HCT116 (cell line): Measurements from ENCODE around the gene LMX1A. TPM values are rescaled to one million over a fixed set of nuclear protein-coding genes. Genes with fewer than 3 reads are reported as not detected.

Experiments
- ATAC-seq: fragments of 200-7000 bp; cut with Tn5 transposase; 2 replicates; pipeline ENCODE4 v1.9.1; 2020; ENCODE audit warnings: mild to moderate bottlenecking, moderate library complexity
- BruUV-seq: library from RNA; stranded (reverse); fragments of 400-500 nt; replicated peaks from 2 replicates; lab custom pipeline; 2021; lab: Mats Ljungman, UMichigan
- CTCF ChIA-PET: fragments of 300-600 bp; sonication (Branson Sonifier 250); formaldehyde crosslinking; loops from one replicate; lab custom pipeline; 2021; ENCODE audit warnings: antibody characterized with exemption; lab: Charles Lee
- POLR2A ChIA-PET: fragments of 300-600, 350-600 bp; sonication (Branson Sonifier 250); formaldehyde crosslinking; loops from one replicate; lab custom pipeline; 2021; ENCODE audit warnings: antibody characterized with exemption; lab: Charles Lee
- RAD21 ChIA-PET, 2 experiments: fragments of 300-600 bp; sonication (Branson Sonifier 250); formaldehyde crosslinking; loops; one replicate each; lab custom pipeline; 2023; ENCODE audit warnings: low total read pairs in 2 of 2; ENCODE audit not compliant: uncharacterized antibody in 2 of 2, unreplicated experiment in 2 of 2, low non-redundant PET in 1 of 2; lab: Charles Lee
- DNase-seq: peaks from one replicate; pipeline ENCODE4 v3.0.0-alpha.2; 2010; ENCODE audit warnings: low read depth, low spot score
- H2AFZ ChIP-seq: fragments of 200-600 bp; shearing (Covaris generic), sonication (generic); 2 replicates; pipeline ENCODE4 v1.6.1; 2017; ENCODE audit warnings: low read depth, mixed run types, mixed read lengths, antibody characterized with exemption, low read length; ENCODE audit not compliant: poor library complexity, severe bottlenecking
- H3K27ac ChIP-seq: 2 replicates; pipeline ENCODE4 v1.5.1; 2012; ENCODE audit warnings: low read depth, low read length
- H3K27me3 ChIP-seq: fragments of 200-600 bp; sonication (generic); 2 replicates; pipeline ENCODE4 v1.6.1; 2016; ENCODE audit warnings: mixed run types, low read length, mixed read lengths; ENCODE audit not compliant: insufficient read depth
- H3K36me3 ChIP-seq, 2 experiments: fragments of 200-500 bp in 1 of 2; fragments of 200-600 bp in 1 of 2; sonication (Bioruptor generic) in 1 of 2; sonication (generic) in 1 of 2; 2 replicates each; pipeline versions ENCODE4 v1.5.1 to v1.6.1; 2014 to 2016; ENCODE audit warnings: low read length in 2 of 2, inconsistent platforms in 1 of 2, mixed read lengths in 1 of 2, mixed run types in 1 of 2; ENCODE audit not compliant: insufficient read depth in 2 of 2, control insufficient read depth in 1 of 2
- H3K4me1 ChIP-seq, 2 experiments: fragments of 200-600 bp in 1 of 2; sonication (generic) in 1 of 2; 2 replicates each; pipeline versions ENCODE4 v1.5.1 to v1.6.1; 2012 to 2017; ENCODE audit warnings: low read length in 2 of 2, inconsistent platforms in 1 of 2, mild to moderate bottlenecking in 1 of 2, mixed read lengths in 1 of 2, mixed run types in 1 of 2, moderate library complexity in 1 of 2; ENCODE audit not compliant: insufficient read depth in 2 of 2, control insufficient read depth in 1 of 2
- H3K4me2 ChIP-seq: fragments of 200-600 bp; sonication (generic); 2 replicates; pipeline ENCODE4 v1.6.1; 2017; ENCODE audit warnings: mixed run types, low read length, mixed read lengths
- H3K4me3 ChIP-seq, 2 experiments: fragments of 200-600 bp in 1 of 2; sonication (generic) in 1 of 2; replicated peaks in 1 of 2; 2 replicates each; pipeline ENCODE4 v1.5.1; 2011 to 2016; ENCODE audit warnings: low read length in 2 of 2, control low read depth in 1 of 2, low read depth in 1 of 2, mild to moderate bottlenecking in 1 of 2, mixed read lengths in 1 of 2, mixed run types in 1 of 2
- H3K79me2 ChIP-seq: fragments of 200-600 bp; sonication (generic); 2 replicates; pipeline ENCODE4 v1.6.1; 2017; ENCODE audit warnings: mild to moderate bottlenecking, mixed run types, low read length, moderate library complexity, mixed read lengths; ENCODE audit not compliant: insufficient read depth
- H3K9ac ChIP-seq: fragments of 200-600 bp; sonication (generic); 2 replicates; pipeline ENCODE4 v1.6.1; 2016; ENCODE audit warnings: low read length, mixed read lengths
- H3K9me2 ChIP-seq: fragments of 200-600 bp; sonication (generic), shearing (Covaris generic); 2 replicates; pipeline ENCODE4 v1.6.1; 2017; ENCODE audit warnings: mixed run types, mild to moderate bottlenecking, moderate library complexity; ENCODE audit not compliant: insufficient read depth
- H3K9me3 ChIP-seq, 2 experiments: fragments of 200-500 bp in 1 of 2; fragments of 200-600 bp in 1 of 2; sonication (Bioruptor generic) in 1 of 2; sonication (generic) in 1 of 2; 2 replicates each; pipeline ENCODE4 v1.6.1; 2014 to 2017; ENCODE audit warnings: low read length in 2 of 2, mixed read lengths in 2 of 2, inconsistent platforms in 1 of 2, low read depth in 1 of 2, mild to moderate bottlenecking in 1 of 2, mixed run types in 1 of 2, moderate library complexity in 1 of 2; ENCODE audit not compliant: control insufficient read depth in 1 of 2, insufficient read depth in 1 of 2
- H4K20me1 ChIP-seq: fragments of 200-600 bp; sonication (generic), shearing (Covaris generic); 2 replicates; pipeline ENCODE4 v1.6.1; 2017; ENCODE audit warnings: mixed run types, mild to moderate bottlenecking, moderate library complexity; ENCODE audit not compliant: insufficient read depth
- CEBPB ChIP-seq: IDR thresholded peaks from 2 replicates; pipeline ENCODE4 v1.6.1; 2012; ENCODE audit warnings: low read depth
- CTCF ChIP-seq, 3 experiments: fragments of 200-600 bp in 1 of 3; sonication (generic) in 1 of 3; IDR thresholded peaks in 2 of 3; conservative IDR thresholded peaks in 1 of 3; 2 replicates each; pipeline ENCODE4 v1.5.1; 2012 to 2017; ENCODE audit warnings: low read depth in 2 of 3, low read length in 2 of 3, antibody characterized with exemption in 1 of 3, borderline replicate concordance in 1 of 3, control low read depth in 1 of 3, mild to moderate bottlenecking in 1 of 3, mixed read lengths in 1 of 3, mixed run types in 1 of 3, moderate library complexity in 1 of 3; ENCODE audit not compliant: insufficient read depth in 1 of 3
- EGR1 ChIP-seq: IDR thresholded peaks from 2 replicates; pipeline ENCODE4 v1.6.1; 2012; ENCODE audit warnings: low read depth
- EZH2phosphoT487 ChIP-seq: fragments of 200-600 bp; IDR thresholded peaks from 2 replicates; pipeline ENCODE4 v1.6.1; 2018; ENCODE audit warnings: antibody characterized with exemption, borderline replicate concordance
- FOSL1 ChIP-seq: IDR thresholded peaks from 2 replicates; pipeline ENCODE4 v1.6.1; 2012; ENCODE audit warnings: low read depth
- JUND ChIP-seq: IDR thresholded peaks from 2 replicates; pipeline ENCODE4 v1.6.1; 2012
- POLR2A ChIP-seq: IDR thresholded peaks from 2 replicates; pipeline ENCODE4 v1.7.0; 2011; ENCODE audit warnings: borderline replicate concordance; ENCODE audit not compliant: insufficient read depth, insufficient read length; ENCODE audit errors: extremely low read depth
- RAD21 ChIP-seq: IDR thresholded peaks from 2 replicates; pipeline ENCODE4 v1.6.1; 2012; ENCODE audit warnings: low read depth, mild to moderate bottlenecking
- REST ChIP-seq: IDR thresholded peaks from 2 replicates; pipeline ENCODE4 v1.6.1; 2012; ENCODE audit warnings: low read depth
- SIN3A ChIP-seq: IDR thresholded peaks from 2 replicates; pipeline ENCODE4 v1.6.1; 2012; ENCODE audit warnings: low read depth
- SRF ChIP-seq: IDR thresholded peaks from 2 replicates; pipeline ENCODE4 v1.6.1; 2012; ENCODE audit warnings: low read depth
- ZFX ChIP-seq: fragments of 450-650 bp; IDR thresholded peaks from 2 replicates; pipeline ENCODE4 v1.6.1; 2017
- ZNF274 ChIP-seq: fragments of 200-500 bp; sonication (Bioruptor generic); IDR thresholded peaks from 2 replicates; pipeline ENCODE4 v1.6.1; 2014; ENCODE audit warnings: mild to moderate bottlenecking, low read depth, low read length, inconsistent platforms
- intact Hi-C: fragments of 100-400 bp; cut with micrococcal nuclease; formaldehyde crosslinking; loops from 2 replicates; pipeline ENCODE4 v1.10.0; 2022
- total RNA-seq: library from RNA; stranded (reverse); gene quantifications from one replicate; pipeline ENCODE4 v1.2.1, GENCODE V29; 2021; ENCODE audit not compliant: unreplicated experiment

LMX1A gene
- total RNA-seq, 1 experiment from 2014 or later, result not detected

- no peak overlapping the region for H2AFZ ChIP-seq
- ChIA-PET CTCF (no interaction called here), RAD21 (no interaction called here), POLR2A (no interaction called here)
- peaks cover 31% of the 10 kb centered on the region; the same call in 1 of the 2 replicates for H3K27me3 ChIP-seq
- intact Hi-C loops, result no loop called here
- H3K9me3 ChIP-seq, result no peaks in the 10 kb centered on the region
- no peaks in the 10 kb centered on the region for H3K79me2 ChIP-seq
- H3K4me3 ChIP-seq, result no peak overlapping the region
- no peak overlapping the region for H3K27ac ChIP-seq
- H3K36me3 ChIP-seq, result no peaks in the 10 kb centered on the region
- no peak overlapping the region for H3K9ac ChIP-seq
- TF ChIP-seq ZFX, result no peak
- no peak for TF ChIP-seq SRF
- no peak for TF ChIP-seq CTCF (IDR thresholded peaks at IDR 0.05 in 2 of 3, conservative IDR thresholded peaks at IDR 0.05 in 1 of 3; ENCODE audit: borderline replicate concordance in 1 of 3, insufficient read depth in 1 of 3, low read depth in 2 of 3, low read length in 2 of 3)
- no peak for TF ChIP-seq EZH2phosphoT487
- H3K9me2 ChIP-seq, result no peaks in the 10 kb centered on the region
- no peak overlapping the region for H3K4me2 ChIP-seq
- H4K20me1 ChIP-seq, result no peaks in the 10 kb centered on the region
- ATAC-seq (no peak), DNase-seq (no peak)
- no peaks in the 10 kb centered on the region for H3K4me1 ChIP-seq
- BruUV-seq, result no TSS peak
Measured at GRCh38 chr1:165259706-165260428, 96.6 kb downstream of the LMX1A start.

GRCh38 chr1:165259236-165259635, 97.3 kb downstream of the LMX1A start:
- H3K27ac ChIP-seq, result no peak overlapping the region
- RAD21 ChIA-PET, result no interaction called here
- CTCF ChIA-PET, result no interaction called here
- ATAC-seq (no peak), DNase-seq (no peak)
- no TSS peak for BruUV-seq
- H3K4me2 ChIP-seq, result no peak overlapping the region
- H2AFZ ChIP-seq, result no peak overlapping the region
- H3K4me3 ChIP-seq, result no peak overlapping the region
- no peaks in the 10 kb centered on the region for H3K4me1 ChIP-seq
- H3K27me3 ChIP-seq, result peaks cover 37% of the 10 kb centered on the region; the same call in 1 of the 2 replicates
- H3K9me3 ChIP-seq, result no peaks in the 10 kb centered on the region
- no peaks in the 10 kb centered on the region for H3K36me3 ChIP-seq
- H3K79me2 ChIP-seq, result no peaks in the 10 kb centered on the region
- no peaks in the 10 kb centered on the region for H4K20me1 ChIP-seq
- H3K9ac ChIP-seq, result no peak overlapping the region
- no peaks in the 10 kb centered on the region for H3K9me2 ChIP-seq
- intact Hi-C loops, result no loop called here
- POLR2A ChIA-PET, result no interaction called here
- TF ChIP-seq REST (no peak), RAD21 (no peak), JUND (no peak), SIN3A (no peak), SRF (no peak), FOSL1 (no peak), CTCF (IDR thresholded peaks at IDR 0.05 in 2 of 3, conservative IDR thresholded peaks at IDR 0.05 in 1 of 3; ENCODE audit: borderline replicate concordance in 1 of 3, insufficient read depth in 1 of 3, low read depth in 2 of 3, low read length in 2 of 3) (no peak), EGR1 (no peak), CEBPB (no peak), ZNF274 (no peak), POLR2A (no peak)
